IMR-90 (cell line): ENCODE results near the gene AKR7A2. TPM values are rescaled to one million over a fixed set of nuclear protein-coding genes. Genes with fewer than 3 reads are reported as not detected.

Experiments used
- ATAC-seq: fragments of 200-7000 bp; cut with Tn5 transposase; 2 replicates; pipeline ENCODE4 v1.9.1; 2020; ENCODE audit warnings: low read depth, mild to moderate bottlenecking, moderate library complexity
- BruUV-seq: library from RNA; stranded (reverse); fragments of 400-500 nt; replicated peaks from 2 replicates; lab custom pipeline; 2021; lab: Mats Ljungman, UMichigan
- CTCF ChIA-PET: fragments of 300-600 bp; formaldehyde crosslinking; extraction: SDS; loops from one replicate; lab custom pipeline; 2021; ENCODE audit warnings: antibody characterized with exemption; lab: Yijun Ruan, JAX
- POLR2A ChIA-PET: fragments of 300-600 bp; sonication (Branson Sonifier 250); formaldehyde crosslinking; loops from one replicate; lab custom pipeline; 2022; ENCODE audit warnings: antibody characterized with exemption; ENCODE audit not compliant: unreplicated experiment; lab: Charles Lee
- DNase-seq: peaks from one replicate; pipeline ENCODE4 v3.0.0; 2013
- H2AFZ ChIP-seq: replicated peaks from 2 replicates; pipeline ENCODE3; 2013; ENCODE audit warnings: low read length, mild to moderate bottlenecking; ENCODE audit not compliant: poor library complexity
- H2AK5ac ChIP-seq: 2 replicates; pipeline ENCODE4 v1.6.1; 2013; ENCODE audit warnings: low read depth, low read length, inconsistent platforms
- H2AK9ac ChIP-seq: replicated peaks from 2 replicates; pipeline ENCODE3; 2013; ENCODE audit warnings: mild to moderate bottlenecking, low read depth, low read length, moderate library complexity; ENCODE audit not compliant: poor library complexity
- H2BK120ac ChIP-seq: 2 replicates; pipeline ENCODE4 v1.6.1; 2013; ENCODE audit warnings: low read depth, low read length, inconsistent platforms
- H2BK15ac ChIP-seq: 3 replicates; pipeline ENCODE4 v1.6.1; 2013; ENCODE audit warnings: low read depth, low read length, inconsistent platforms
- H2BK20ac ChIP-seq: 2 replicates; pipeline ENCODE4 v1.6.1; 2013; ENCODE audit warnings: low read depth, mild to moderate bottlenecking, inconsistent platforms, low read length, moderate library complexity
- H2BK5ac ChIP-seq: 2 replicates; pipeline ENCODE4 v1.6.1; 2013; ENCODE audit warnings: mild to moderate bottlenecking, low read depth, low read length, inconsistent platforms; ENCODE audit not compliant: poor library complexity, severe bottlenecking
- H3K14ac ChIP-seq: replicated peaks from 2 replicates; pipeline ENCODE4 v1.6.1; 2013; ENCODE audit warnings: low read depth, low read length, inconsistent platforms
- H3K18ac ChIP-seq: 2 replicates; pipeline ENCODE4 v1.6.1; 2013; ENCODE audit warnings: low read depth, low read length, control low read depth
- H3K23ac ChIP-seq: 2 replicates; pipeline ENCODE4 v1.6.1; 2013; ENCODE audit warnings: low read depth, low read length, inconsistent platforms
- H3K27ac ChIP-seq: 2 replicates; pipeline ENCODE4 v1.5.1; 2013; ENCODE audit warnings: mild to moderate bottlenecking, control low read depth, low read length; ENCODE audit not compliant: insufficient read depth
- H3K27me3 ChIP-seq: 2 replicates; pipeline ENCODE4 v1.6.1; 2013; ENCODE audit warnings: low read length; ENCODE audit not compliant: control insufficient read depth, insufficient read depth
- H3K36me3 ChIP-seq: 2 replicates; pipeline ENCODE4 v1.6.1; 2013; ENCODE audit warnings: low read length, mixed read lengths; ENCODE audit not compliant: control insufficient read depth, insufficient read depth
- H3K4ac ChIP-seq: 2 replicates; pipeline ENCODE4 v1.6.1; 2013; ENCODE audit warnings: low read depth, low read length, inconsistent platforms
- H3K4me1 ChIP-seq: 2 replicates; pipeline ENCODE4 v1.6.1; 2013; ENCODE audit warnings: low read length, mixed read lengths; ENCODE audit not compliant: control insufficient read depth, insufficient read depth
- H3K4me2 ChIP-seq: 2 replicates; pipeline ENCODE4 v1.6.1; 2013; ENCODE audit warnings: low read depth, mild to moderate bottlenecking, control low read depth, low read length, moderate library complexity
- H3K4me3 ChIP-seq: 2 replicates; pipeline ENCODE4 v1.5.1; 2013; ENCODE audit warnings: low read depth, mild to moderate bottlenecking, control low read depth, low read length, moderate library complexity; ENCODE audit not compliant: insufficient read depth
- H3K56ac ChIP-seq: 2 replicates; pipeline ENCODE4 v1.6.1; 2013; ENCODE audit warnings: low read length, inconsistent platforms; ENCODE audit not compliant: insufficient read depth; ENCODE audit errors: extremely low read depth
- H3K79me1 ChIP-seq, 2 experiments: 2 replicates each; pipeline ENCODE4 v1.6.1; 2013; ENCODE audit warnings: low read length in 2 of 2, inconsistent platforms in 1 of 2, low read depth in 1 of 2
- H3K9ac ChIP-seq: 2 replicates; pipeline ENCODE4 v1.6.1; 2013; ENCODE audit warnings: low read depth, low read length, control low read depth
- H3K9me1 ChIP-seq: 2 replicates; pipeline ENCODE4 v1.6.1; 2013; ENCODE audit warnings: low read length, inconsistent platforms; ENCODE audit not compliant: insufficient read depth
- H3K9me3 ChIP-seq: 2 replicates; pipeline ENCODE4 v1.6.1; 2013; ENCODE audit warnings: low read length; ENCODE audit not compliant: control insufficient read depth, insufficient read depth
- H4K20me1 ChIP-seq: 2 replicates; pipeline ENCODE4 v1.6.1; 2013; ENCODE audit warnings: low read length, inconsistent platforms; ENCODE audit not compliant: insufficient read depth
- H4K5ac ChIP-seq: 2 replicates; pipeline ENCODE4 v1.6.1; 2013; ENCODE audit warnings: mild to moderate bottlenecking, low read depth, low read length, control low read depth
- H4K8ac ChIP-seq, 2 experiments: 2 replicates each; pipeline ENCODE4 v1.6.1; 2013; ENCODE audit warnings: low read depth in 2 of 2, low read length in 2 of 2, control low read depth in 1 of 2, inconsistent platforms in 1 of 2
- H4K91ac ChIP-seq: 2 replicates; pipeline ENCODE4 v1.6.1; 2013; ENCODE audit warnings: low read depth, low read length, inconsistent platforms; ENCODE audit not compliant: insufficient read depth
- BHLHE40 ChIP-seq: fragments of 150-350 bp; IDR thresholded peaks from 2 replicates; pipeline ENCODE4 v1.6.1; 2016; ENCODE audit warnings: mild to moderate bottlenecking, low read depth, low read length
- CEBPB ChIP-seq: IDR thresholded peaks from 2 replicates; pipeline ENCODE4 v1.6.1; 2012; ENCODE audit warnings: low read depth, low read length, improper control_type of control experiment
- FOS ChIP-seq: fragments of 150-350 bp; IDR thresholded peaks from 2 replicates; pipeline ENCODE4 v1.6.1; 2016; ENCODE audit warnings: low read depth, low read length
- MAFK ChIP-seq: IDR thresholded peaks from 2 replicates; pipeline ENCODE4 v1.6.1; 2012; ENCODE audit warnings: low read depth, low read length, improper control_type of control experiment
- MXI1 ChIP-seq: IDR thresholded peaks from 2 replicates; pipeline ENCODE4 v1.6.1; 2012; ENCODE audit warnings: low read depth, mild to moderate bottlenecking, low read length, moderate library complexity, borderline replicate concordance
- NFE2L2 ChIP-seq: fragments of 150-350 bp; IDR thresholded peaks from 2 replicates; pipeline ENCODE4 v1.6.1; 2016; ENCODE audit warnings: low read depth, mild to moderate bottlenecking, low read length
- POLR2A ChIP-seq: IDR thresholded peaks from 2 replicates; pipeline ENCODE4 v1.6.1; 2012; ENCODE audit warnings: mild to moderate bottlenecking, low read depth, low read length
- RAD21 ChIP-seq: IDR thresholded peaks from 2 replicates; pipeline ENCODE4 v1.6.1; 2012; ENCODE audit warnings: low read length, improper control_type of control experiment
- RCOR1 ChIP-seq: IDR thresholded peaks from 2 replicates; pipeline ENCODE4 v1.6.1; 2012; ENCODE audit warnings: mild to moderate bottlenecking, low read length, improper control_type of control experiment; ENCODE audit not compliant: insufficient replicate concordance
- RFX5 ChIP-seq: IDR thresholded peaks from 2 replicates; pipeline ENCODE4 v1.8.0; 2012; ENCODE audit warnings: low read depth, mild to moderate bottlenecking, low read length, moderate library complexity
- SMC3 ChIP-seq: fragments of 150-350 bp; IDR thresholded peaks from 2 replicates; pipeline ENCODE4 v1.6.1; 2016; ENCODE audit warnings: low read depth, mild to moderate bottlenecking, antibody characterized with exemption, low read length, moderate library complexity
- WGBS, 2 experiments: methylation state at CpG; one replicate each; pipeline versions ENCODE4 v1.1.5 to v1.1.7; 2013; ENCODE audit warnings: missing lambda C conversion rate in 2 of 2; ENCODE audit not compliant: insufficient read length in 1 of 2; ENCODE audit errors: extremely low coverage in 2 of 2; 5-methylcytosine and 5-hydroxymethylcytosine counted together
- dilution Hi-C: fragments of 300-500 bp; cut with HindIII; formaldehyde crosslinking; loops from one replicate; pipeline ENCODE4 v1.14.3; 2018; ENCODE audit warnings: low sequenced_read_pairs; ENCODE audit not compliant: unreplicated experiment
- in situ Hi-C: fragments of 300-500 bp; cut with MboI; formaldehyde crosslinking; loops from 3 replicates; pipeline ENCODE4 v1.14.3; 2019; ENCODE audit warnings: low sequenced_read_pairs, inconsistent platforms, mixed read lengths
- intact Hi-C: fragments of 100-400 bp; cut with micrococcal nuclease; formaldehyde crosslinking; loops from 2 replicates; pipeline ENCODE4 v1.10.0; 2022
- polyA plus RNA-seq, 3 experiments: library from polyadenylated mRNA; depleted of rRNA; stranded (reverse); fragments of >200 nt; gene quantifications; 2 replicates each; pipeline ENCODE4 v1.2.3, GENCODE V29; 2012; ENCODE audit warnings: low replicate concordance in 1 of 3
- total RNA-seq: library from RNA; depleted of rRNA; stranded (reverse); fragments of >200 nt; gene quantifications from 2 replicates; pipeline ENCODE4 v1.2.3, GENCODE V29; 2012
- TF ChIP-seq, protein P1 (sequence below): fragments of 150-350 bp; IDR thresholded peaks from 2 replicates; pipeline ENCODE4 v1.6.1; 2016; ENCODE audit warnings: low read depth, mild to moderate bottlenecking, low read length, moderate library complexity, borderline replicate concordance
- TF ChIP-seq, protein P2 (sequence below): conservative IDR thresholded peaks from 2 replicates; pipeline ENCODE4 v1.5.1; 2012; ENCODE audit warnings: mild to moderate bottlenecking, low read depth, low read length, improper control_type of control experiment
- TF ChIP-seq, protein P3 (sequence below): fragments of 150-350 bp; IDR thresholded peaks from 2 replicates; pipeline ENCODE4 v1.6.1; 2017; ENCODE audit warnings: mild to moderate bottlenecking, antibody characterized with exemption, low read length, low read depth

Gene AKR7A2
- total and polyA plus RNA-seq, 2 of the 4 experiments (the other 2 are of a cell fraction) = 55.8 to 60.2 TPM

DNA sequence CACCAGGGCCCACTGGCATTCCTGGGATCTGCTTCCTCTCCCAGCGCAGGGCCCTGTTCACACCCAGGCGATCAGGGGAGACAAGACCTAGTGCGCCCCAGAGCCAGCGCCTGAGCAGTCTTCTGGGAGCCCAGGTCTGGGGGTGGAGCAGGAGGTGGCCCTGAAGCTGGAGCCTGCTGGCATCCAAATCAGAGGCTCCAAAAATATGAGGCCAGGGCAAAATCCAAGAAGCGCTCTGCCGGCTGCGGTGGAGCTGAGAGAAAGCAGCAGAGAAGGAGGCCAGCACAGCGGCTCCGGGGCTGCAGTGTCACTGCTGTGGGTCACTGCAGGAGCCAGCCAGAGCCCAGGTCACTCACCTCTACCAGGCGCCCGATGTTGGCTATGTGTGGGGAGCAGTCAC is 32.9 kb upstream of the AKR7A2 start:
- 95% methylated on average over 4 of the region's 11 CpGs; no CpG with 5 or more reads in 1 of the 2 experiments for WGBS, 2 experiments
- Histone ChIP-seq H2AFZ (no peak overlapping the region), H3K4ac (no peak overlapping the region), H2BK5ac (no peak overlapping the region), H2AK5ac (no peak overlapping the region), H4K8ac (no peak overlapping the region), H3K4me1 (no peaks in the 10 kb centered on the region; the same call in 1 of the 2 replicates), H3K9me3 (no peaks in the 10 kb centered on the region), H2AK9ac (no peak overlapping the region), H3K27me3 (no peaks in the 10 kb centered on the region), H4K20me1 (peaks cover 48% of the 10 kb centered on the region), H3K36me3 (peaks cover 77% of the 10 kb centered on the region), H3K9me1 (peaks cover 6% of the 10 kb centered on the region; the same call in 1 of the 2 replicates), H4K5ac (no peak overlapping the region), H3K56ac (no peak overlapping the region), H3K18ac (no peak overlapping the region), H2BK120ac (no peak overlapping the region), H3K4me3 (no peak overlapping the region), H3K9ac (no peak overlapping the region), H3K23ac (no peak overlapping the region), H3K79me1 (peaks cover 21 to 56% of the 10 kb centered on the region in 2 experiments), H2BK20ac (no peak overlapping the region), H3K27ac (no peak overlapping the region), H3K14ac (no peak overlapping the region), H2BK15ac (no peak overlapping the region), H3K4me2 (no peak overlapping the region), H4K91ac (no peak overlapping the region)
- ChIA-PET POLR2A (no interaction called here), CTCF (interaction anchor here (1.4 kb wide), 1 partner anchor 41 kb away, joined by 5 read pairs; no protein-coding TSS in a partner anchor)
- no peak for TF ChIP-seq POLR2A
- TF ChIP-seq, protein P1, sequence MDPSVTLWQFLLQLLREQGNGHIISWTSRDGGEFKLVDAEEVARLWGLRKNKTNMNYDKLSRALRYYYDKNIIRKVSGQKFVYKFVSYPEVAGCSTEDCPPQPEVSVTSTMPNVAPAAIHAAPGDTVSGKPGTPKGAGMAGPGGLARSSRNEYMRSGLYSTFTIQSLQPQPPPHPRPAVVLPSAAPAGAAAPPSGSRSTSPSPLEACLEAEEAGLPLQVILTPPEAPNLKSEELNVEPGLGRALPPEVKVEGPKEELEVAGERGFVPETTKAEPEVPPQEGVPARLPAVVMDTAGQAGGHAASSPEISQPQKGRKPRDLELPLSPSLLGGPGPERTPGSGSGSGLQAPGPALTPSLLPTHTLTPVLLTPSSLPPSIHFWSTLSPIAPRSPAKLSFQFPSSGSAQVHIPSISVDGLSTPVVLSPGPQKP = no peak
- TF ChIP-seq RFX5 = no peak
- no peak for TF ChIP-seq CEBPB
- no peak for TF ChIP-seq RCOR1
- no peak for TF ChIP-seq BHLHE40
- TF ChIP-seq MAFK = no peak
- TF ChIP-seq, protein P2, sequence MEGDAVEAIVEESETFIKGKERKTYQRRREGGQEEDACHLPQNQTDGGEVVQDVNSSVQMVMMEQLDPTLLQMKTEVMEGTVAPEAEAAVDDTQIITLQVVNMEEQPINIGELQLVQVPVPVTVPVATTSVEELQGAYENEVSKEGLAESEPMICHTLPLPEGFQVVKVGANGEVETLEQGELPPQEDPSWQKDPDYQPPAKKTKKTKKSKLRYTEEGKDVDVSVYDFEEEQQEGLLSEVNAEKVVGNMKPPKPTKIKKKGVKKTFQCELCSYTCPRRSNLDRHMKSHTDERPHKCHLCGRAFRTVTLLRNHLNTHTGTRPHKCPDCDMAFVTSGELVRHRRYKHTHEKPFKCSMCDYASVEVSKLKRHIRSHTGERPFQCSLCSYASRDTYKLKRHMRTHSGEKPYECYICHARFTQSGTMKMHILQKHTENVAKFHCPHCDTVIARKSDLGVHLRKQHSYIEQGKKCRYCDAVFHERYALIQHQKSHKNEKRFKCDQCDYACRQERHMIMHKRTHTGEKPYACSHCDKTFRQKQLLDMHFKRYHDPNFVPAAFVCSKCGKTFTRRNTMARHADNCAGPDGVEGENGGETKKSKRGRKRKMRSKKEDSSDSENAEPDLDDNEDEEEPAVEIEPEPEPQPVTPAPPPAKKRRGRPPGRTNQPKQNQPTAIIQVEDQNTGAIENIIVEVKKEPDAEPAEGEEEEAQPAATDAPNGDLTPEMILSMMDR = no peak
- no peak for TF ChIP-seq SMC3
- TF ChIP-seq RAD21 = no peak
- TF ChIP-seq, protein P3, sequence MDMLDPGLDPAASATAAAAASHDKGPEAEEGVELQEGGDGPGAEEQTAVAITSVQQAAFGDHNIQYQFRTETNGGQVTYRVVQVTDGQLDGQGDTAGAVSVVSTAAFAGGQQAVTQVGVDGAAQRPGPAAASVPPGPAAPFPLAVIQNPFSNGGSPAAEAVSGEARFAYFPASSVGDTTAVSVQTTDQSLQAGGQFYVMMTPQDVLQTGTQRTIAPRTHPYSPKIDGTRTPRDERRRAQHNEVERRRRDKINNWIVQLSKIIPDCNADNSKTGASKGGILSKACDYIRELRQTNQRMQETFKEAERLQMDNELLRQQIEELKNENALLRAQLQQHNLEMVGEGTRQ = no peak
- no peak for TF ChIP-seq MXI1
- TF ChIP-seq NFE2L2 = no peak
- TF ChIP-seq FOS = no peak
- no peak for ATAC-seq
- intact Hi-C loops (loop anchor here (1.0 to 5.0 kb wide), 2 partner anchors 122 to 306 kb away; no protein-coding TSS in a partner anchor), dilution Hi-C loops (no loop called here), in situ Hi-C loops (loop anchor here (5.0 kb wide), 1 partner anchor 302 kb away; no protein-coding TSS in a partner anchor)
- no TSS peak for BruUV-seq
- DNase-seq = no peak
